Activated CD8-positive, alpha-beta memory T cell treated with anti-CD3 and anti-CD28 coated beads, Interleukin-2, amount 50 U/mL, for 1 hour (primary cell): ENCODE measurements around the gene VPS37C.

Source experiments
- DNase-seq: peaks from one replicate; pipeline ENCODE4 v3.0.0-alpha.2; 2020; ENCODE audit errors: extremely low read depth

Gene VPS37C

GRCh38 chr11:61132646-61133045 is 28.6 kb downstream of the VPS37C start:
- no peak for DNase-seq

DNA sequence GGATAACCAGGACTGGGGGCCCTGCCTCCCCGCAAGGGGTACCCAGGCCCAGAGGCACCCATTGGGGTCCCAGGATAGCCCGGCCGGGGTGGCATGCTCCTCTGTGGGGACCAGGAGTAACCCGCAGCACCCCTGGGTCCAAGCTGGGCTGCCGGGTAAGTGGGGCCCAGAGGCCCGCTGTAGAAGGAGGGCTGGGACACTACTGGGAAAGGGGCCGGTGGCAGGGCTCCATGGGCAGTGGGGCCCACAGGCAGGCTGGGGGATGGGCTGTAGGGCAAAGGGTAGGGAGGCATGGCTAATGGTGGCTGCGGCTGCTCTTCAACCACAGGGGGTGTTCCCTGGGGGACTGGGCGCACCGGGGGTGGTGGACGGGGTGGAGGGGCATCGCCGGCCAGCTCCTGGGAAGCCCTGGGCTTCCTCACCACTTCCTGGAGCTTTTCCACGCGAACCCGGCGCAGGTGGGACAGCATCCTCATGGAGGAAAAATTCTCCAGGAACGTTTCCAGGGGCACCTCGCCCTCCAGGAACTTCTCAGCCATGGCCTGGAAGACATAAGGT is 29.1 kb downstream of the VPS37C start:
- no peak for DNase-seq

DNA sequence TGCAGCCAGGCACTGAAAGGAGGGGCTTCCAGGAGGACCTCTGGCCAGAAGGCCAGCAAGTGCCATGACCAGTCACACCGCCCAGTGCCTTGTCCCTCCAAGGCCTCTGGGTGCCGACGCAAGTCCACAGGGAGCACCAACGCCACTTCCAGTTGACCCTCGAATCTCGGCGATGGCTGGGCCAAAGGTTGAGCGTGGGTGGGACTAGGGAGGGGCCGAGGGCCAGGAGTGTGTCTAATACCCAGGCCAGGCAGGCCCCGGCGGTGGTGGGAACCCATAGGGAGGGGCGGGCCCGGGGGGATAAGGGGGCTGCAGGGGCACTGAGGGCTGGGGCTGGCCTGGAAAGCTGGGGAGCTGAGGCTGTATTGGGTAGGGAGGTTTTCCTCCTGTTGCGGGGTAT is 29.6 kb downstream of the VPS37C start:
- DNase-seq = no peak

GRCh38 chr11:61131186-61131585 is 30.0 kb downstream of the VPS37C start:
- DNase-seq = no peak

- peak; percentile 77 for DNase-seq
Measured at GRCh38 chr11:61129639-61130523, 31.3 kb downstream of the VPS37C start.

GRCh38 chr11:61128947-61129638 is 32.1 kb downstream of the VPS37C start:
- no peak for DNase-seq

DNA sequence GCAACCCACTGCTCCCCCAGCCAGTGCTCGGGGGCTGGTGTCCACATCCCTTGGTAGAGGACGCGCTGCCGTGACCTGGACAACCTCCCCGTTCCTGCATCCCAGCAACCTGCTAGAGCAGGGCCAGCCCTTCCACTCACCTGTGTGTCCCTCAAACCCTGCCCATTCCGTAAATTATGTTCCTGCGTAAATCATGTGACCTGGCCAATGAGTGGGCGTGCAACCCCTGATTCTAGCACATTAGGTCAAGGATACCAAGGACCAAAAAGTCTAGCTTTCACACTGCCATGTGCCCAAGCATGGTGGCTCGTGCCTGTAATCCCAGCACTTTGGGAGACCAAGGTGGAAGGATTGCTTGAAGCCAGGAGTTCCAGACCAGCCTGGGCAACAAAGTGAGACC is 33.2 kb downstream of the VPS37C start:
- no peak for DNase-seq

DNA sequence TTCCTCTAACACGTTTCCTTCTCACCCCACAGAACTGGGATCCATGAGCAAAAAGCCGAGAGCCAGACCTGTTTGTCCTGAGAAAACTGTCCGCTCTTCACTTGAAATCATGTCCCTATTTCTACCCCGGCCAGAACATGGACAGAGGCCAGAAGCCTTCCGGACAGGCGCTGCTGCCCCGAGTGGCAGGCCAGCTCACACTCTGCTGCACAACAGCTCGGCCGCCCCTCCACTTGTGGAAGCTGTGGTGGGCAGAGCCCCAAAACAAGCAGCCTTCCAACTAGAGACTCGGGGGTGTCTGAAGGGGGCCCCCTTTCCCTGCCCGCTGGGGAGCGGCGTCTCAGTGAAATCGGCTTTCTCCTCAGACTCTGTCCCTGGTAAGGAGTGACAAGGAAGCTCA is 35.0 kb downstream of the VPS37C start:
- no peak for DNase-seq

DNA sequence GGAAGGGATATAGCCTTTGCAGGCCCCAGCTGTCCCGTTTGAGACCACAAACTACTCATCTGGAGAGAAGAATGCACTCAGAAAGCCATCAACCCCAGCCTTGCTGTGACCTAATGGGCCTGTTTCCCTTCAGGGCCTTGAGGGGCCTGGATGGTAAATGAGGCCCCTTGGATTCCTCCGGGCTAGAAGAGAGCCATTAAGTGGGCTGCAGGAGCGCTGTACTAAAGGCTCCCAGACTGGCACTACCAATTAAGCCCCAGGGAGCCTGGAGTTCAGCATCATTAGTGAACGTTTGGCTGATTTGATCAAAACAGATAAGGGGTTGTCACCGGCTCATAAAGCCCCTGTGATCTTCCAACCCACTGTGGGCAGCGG is 35.9 kb downstream of the VPS37C start:
- DNase-seq = no peak

DNA sequence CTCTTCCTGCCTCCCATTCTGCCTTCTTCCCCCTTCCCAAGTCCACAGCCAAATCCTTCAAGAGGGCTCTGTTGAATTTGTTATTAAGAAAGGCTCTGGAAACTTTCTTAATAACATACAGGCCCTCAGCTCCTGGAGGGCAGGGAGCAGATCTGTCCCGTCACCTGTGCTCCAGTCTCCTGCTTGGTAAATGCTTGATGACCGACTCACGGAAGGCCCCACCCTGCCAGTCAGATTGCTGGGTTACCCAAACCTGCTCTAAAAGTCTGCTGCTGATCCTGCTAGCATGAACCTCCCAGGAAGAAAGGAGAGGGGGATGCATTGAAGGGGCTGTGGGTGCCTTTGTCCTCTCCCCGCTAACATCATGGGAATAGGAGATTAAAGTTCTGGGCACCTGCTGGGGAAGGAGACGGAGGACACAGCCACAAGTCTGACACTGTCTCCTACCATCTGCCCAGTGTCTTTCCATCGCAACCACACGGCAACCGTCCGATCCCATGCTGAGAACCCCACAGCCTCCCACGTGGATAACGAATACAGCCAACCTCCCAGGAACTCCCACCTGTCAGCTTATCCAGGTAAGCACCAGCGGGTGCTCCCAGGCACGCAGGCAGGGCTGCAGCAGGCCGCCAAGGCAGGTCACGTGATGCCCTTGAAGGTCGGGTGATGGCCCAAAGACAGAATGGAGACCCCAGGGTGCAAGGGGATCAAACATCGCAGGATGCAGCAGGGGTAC is 36.5 kb downstream of the VPS37C start:
- DNase-seq = no peak

DNA sequence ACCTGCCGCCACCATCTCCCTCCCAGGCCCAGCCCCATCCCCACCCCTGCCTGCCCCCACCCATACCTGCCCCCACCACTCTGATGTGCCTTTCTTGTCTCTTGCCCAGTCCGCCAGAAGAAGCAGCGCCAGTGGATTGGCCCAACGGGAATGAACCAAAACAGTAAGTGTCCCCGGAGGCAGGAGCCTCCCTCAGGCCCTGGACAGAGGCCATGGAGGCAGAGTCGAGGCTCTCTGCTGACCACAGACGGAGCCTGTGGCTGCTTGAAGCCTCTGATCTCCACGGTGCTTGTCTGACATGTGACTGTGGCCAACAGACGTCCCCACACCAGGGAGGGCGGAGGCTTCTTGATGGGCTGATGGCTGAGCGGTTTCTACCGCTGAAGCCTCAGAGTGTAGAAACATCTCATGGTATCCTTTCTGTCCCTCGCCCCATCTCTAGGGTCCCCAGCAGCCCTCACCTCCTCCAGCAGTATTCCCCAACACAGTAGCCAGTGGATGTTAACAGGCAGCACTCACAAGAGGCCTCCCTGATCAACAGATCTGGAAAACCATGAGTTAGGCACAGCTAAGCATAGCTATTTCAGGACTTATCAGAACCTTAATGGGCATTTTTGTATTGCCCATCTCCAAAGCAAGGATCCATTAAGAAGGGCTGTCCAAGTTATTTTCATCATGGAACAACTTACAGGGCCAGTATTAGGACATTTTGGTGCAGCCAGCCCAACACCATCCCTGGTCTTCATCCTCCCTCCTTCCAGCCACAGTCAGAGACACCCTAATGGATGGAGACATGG is 37.3 kb downstream of the VPS37C start:
- DNase-seq = no peak

DNA sequence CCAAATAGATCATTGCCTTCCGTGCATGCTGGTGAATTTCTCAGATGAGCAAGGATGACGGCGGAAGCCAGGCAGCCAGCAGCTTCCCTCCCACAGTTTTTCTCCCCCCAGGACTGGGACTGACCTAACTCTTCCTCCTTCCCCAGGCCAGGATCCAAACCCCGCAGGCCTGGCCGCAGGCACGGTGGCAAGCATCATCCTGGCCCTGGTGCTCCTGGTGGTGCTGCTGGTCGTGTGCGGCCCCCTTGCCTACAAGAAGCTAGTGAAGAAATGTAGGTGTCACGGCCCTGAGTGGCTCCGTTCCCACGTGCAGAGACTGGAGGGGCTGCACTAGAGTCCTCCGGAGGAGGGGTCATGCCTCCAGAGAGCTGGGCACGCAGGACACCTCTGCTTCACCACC is 38.5 kb downstream of the VPS37C start:
- no peak for DNase-seq

DNA sequence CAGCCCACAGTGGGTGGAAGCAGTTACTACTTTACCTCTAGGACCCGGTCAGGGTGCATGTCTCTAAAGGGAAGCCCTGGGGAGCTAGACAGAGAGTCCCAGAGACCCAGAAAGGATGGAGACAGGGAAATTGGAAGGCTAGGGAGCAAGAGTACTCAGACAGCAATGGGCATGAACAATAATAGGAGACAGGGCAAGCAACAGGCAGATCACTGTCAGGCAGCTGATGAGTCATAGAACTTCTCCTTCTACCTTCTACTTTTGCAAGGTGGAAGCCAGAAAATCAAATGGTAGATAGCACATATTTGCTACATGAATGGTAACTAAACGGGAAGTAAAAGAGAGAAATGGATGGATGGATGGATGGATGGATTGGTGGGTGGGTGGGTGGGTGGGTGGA is 39.3 kb downstream of the VPS37C start:
- DNase-seq = no peak

DNA sequence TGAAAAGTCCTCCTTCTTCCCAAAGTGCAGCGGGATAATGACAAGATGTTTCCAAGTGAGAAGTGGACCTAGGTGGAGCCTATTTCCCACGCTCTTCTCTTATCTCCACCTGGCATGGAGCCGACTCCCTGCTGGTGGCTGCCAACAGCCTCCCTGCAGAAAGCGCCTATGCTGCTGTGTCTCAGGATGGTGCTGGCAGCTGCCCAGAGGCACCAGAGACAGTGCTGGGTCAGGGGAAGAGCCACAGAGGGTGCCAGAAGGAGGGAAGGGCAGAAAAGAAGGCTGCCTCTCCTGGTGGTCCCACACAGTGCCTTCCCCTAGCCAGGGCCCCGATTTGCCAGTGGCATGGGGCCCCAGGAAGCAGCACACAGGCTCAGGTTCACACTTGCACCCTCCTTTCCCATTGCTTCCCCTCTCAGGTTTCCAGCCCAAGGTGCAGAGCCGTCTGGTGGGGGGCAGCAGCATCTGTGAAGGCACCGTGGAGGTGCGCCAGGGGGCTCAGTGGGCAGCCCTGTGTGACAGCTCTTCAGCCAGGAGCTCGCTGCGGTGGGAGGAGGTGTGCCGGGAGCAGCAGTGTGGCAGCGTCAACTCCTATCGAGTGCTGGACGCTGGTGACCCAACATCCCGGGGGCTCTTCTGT is 39.9 kb downstream of the VPS37C start:
- DNase-seq = no peak

GRCh38 chr11:61120706-61121191 is 40.5 kb downstream of the VPS37C start:
- DNase-seq = peak; percentile 45

DNA sequence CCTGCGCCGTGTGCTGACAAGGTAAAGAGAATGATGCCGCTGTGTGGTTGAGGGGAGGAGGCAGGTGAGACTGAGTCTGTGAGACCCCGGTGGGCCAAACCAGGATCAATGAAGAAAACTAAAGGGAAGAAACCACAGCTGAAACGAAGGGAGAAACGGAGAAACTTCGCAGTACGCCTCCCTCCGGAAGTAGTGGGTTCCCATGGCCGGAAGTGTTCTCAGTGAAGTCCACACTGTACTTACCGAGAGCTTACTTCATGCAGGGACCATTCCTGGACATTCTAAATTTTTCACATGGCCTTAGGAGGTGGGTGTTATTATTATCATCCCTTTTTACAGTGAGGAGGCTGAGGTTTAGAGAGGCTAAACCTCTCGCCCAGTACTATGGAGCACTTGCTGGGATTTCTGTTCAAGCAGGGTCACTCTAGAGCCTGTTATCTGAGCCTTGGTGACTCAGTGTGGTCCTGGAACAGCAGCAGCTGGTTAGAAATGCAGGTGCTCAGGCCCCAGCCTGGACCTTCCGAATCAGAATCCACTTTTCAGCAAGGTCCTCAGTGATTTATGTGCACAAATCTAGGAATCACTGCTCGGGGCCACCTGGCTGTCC is 41.0 kb downstream of the VPS37C start:
- DNase-seq = no peak

- DNase-seq = no peak
Measured at GRCh38 chr11:61119571-61119970, 41.7 kb downstream of the VPS37C start.

DNA sequence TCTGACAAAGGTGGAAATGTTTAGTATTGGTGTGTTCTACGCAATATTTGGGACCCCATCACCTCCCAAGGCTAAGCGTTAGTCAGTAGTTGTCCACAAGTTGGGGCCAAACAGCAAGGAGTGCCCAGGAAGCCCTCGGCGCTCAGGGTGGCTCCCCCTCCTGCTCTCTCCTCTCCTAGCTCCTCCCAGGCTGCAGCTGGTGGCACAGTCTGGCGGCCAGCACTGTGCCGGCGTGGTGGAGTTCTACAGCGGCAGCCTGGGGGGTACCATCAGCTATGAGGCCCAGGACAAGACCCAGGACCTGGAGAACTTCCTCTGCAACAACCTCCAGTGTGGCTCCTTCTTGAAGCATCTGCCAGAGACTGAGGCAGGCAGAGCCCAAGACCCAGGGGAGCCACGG is 42.2 kb downstream of the VPS37C start:
- no peak for DNase-seq

GRCh38 chr11:61118406-61118805 is 42.8 kb downstream of the VPS37C start:
- no peak for DNase-seq

DNA sequence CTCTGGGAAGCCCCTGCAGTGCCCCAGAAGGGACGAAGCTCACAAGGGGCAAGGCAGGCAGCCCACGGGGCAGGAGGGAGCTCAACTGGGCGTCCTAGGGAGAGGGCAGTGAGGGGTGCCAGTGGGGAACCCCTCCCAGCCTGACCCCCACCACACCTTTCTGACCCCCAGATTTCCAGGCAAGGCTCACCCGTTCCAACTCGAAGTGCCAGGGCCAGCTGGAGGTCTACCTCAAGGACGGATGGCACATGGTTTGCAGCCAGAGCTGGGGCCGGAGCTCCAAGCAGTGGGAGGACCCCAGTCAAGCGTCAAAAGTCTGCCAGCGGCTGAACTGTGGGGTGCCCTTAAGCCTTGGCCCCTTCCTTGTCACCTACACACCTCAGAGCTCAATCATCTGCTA is 43.2 kb downstream of the VPS37C start:
- DNase-seq = no peak

DNA sequence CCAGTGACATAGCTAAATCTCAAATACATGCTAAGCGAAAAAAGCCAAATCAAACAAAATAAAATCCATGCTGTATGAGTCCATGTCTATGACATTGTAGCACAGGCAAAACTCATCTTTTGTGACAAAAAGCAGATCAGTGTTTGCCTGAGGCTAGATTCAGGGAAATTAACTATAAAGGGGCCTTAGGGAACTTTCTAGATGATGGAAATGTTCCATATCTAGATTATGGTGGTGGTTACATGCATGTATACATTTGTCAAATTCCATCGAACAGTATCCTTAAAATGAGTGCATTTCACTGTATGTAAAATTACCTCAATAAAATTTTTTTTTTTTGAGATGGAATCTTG is 44.1 kb downstream of the VPS37C start:
- DNase-seq = no peak
